ENCODE results near the gene SH2D4B. TPM values are rescaled to one million over a fixed set of nuclear protein-coding genes. Genes with fewer than 3 reads are reported as not detected.

Gene SH2D4B
- total RNA-seq, 1 experiment from 2014 or later = not detected

- ChIA-PET CTCF (no interaction called here), POLR2A (ENCODE audit: unreplicated experiment) (no interaction called here)
- Histone ChIP-seq H3K4me3 (ENCODE audit: low read length) (no peak overlapping the region), H3K27ac (ENCODE audit: low read length) (no peak overlapping the region), H3K9ac (ENCODE audit: low read length) (no peak overlapping the region), H3K79me2 (ENCODE audit: low read length) (no peaks in the 10 kb centered on the region), H3K9me3 (ENCODE audit: low read length) (no peaks in the 10 kb centered on the region), H3K36me3 (ENCODE audit: low read depth, low read length) (no peaks in the 10 kb centered on the region), H4K20me1 (ENCODE audit: low read length) (no peaks in the 10 kb centered on the region), H2AFZ (ENCODE audit: low read length) (no peak overlapping the region), H3K4me2 (ENCODE audit: low read length) (no peak overlapping the region), H3K9me2 (replicated peaks; ENCODE audit: low read length) (no peaks in the 10 kb centered on the region), H3F3A (ENCODE audit: low read length, unreplicated experiment) (no peaks in the 10 kb centered on the region), H3K27me3 (ENCODE audit: low read length) (no peaks in the 10 kb centered on the region), H3K4me1 (ENCODE audit: insufficient read depth, low read length) (no peaks in the 10 kb centered on the region)
- ATAC-seq = no peak
- TF ChIP-seq EZH2 (IDR thresholded peaks at IDR 0.05; ENCODE audit: low read length, unreplicated experiment) (no peak), EZH2phosphoT487 (IDR thresholded peaks at IDR 0.05; ENCODE audit: borderline replicate concordance, low read length) (no peak), CTCF (conservative IDR thresholded peaks at IDR 0.05; ENCODE audit: low read depth, low read length) (no peak)
- no peak for DNase-seq
- intact Hi-C loops (cut with micrococcal nuclease) = no loop called here
- BruUV-seq (replicated peaks) = no TSS peak
Observed at GRCh38 chr10:80671847-80672246, 134.1 kb downstream of the SH2D4B start.

- Histone ChIP-seq H3F3A (ENCODE audit: low read length, unreplicated experiment) (no peaks in the 10 kb centered on the region), H2AFZ (ENCODE audit: low read length) (no peak overlapping the region), H4K20me1 (ENCODE audit: low read length) (no peaks in the 10 kb centered on the region), H3K4me3 (ENCODE audit: low read length) (no peak overlapping the region), H3K27ac (ENCODE audit: low read length) (no peak overlapping the region), H3K9ac (ENCODE audit: low read length) (no peak overlapping the region), H3K4me2 (ENCODE audit: low read length) (no peak overlapping the region), H3K36me3 (ENCODE audit: low read depth, low read length) (no peaks in the 10 kb centered on the region), H3K79me2 (ENCODE audit: low read length) (no peaks in the 10 kb centered on the region), H3K9me2 (replicated peaks; ENCODE audit: low read length) (no peaks in the 10 kb centered on the region), H3K9me3 (ENCODE audit: low read length) (no peaks in the 10 kb centered on the region), H3K4me1 (ENCODE audit: insufficient read depth, low read length) (no peaks in the 10 kb centered on the region), H3K27me3 (ENCODE audit: low read length) (no peaks in the 10 kb centered on the region)
- POLR2A ChIA-PET (ENCODE audit: unreplicated experiment) = no interaction called here
- ATAC-seq (no peak), DNase-seq (no peak)
- no TSS peak for BruUV-seq (replicated peaks)
- TF ChIP-seq EZH2 (IDR thresholded peaks at IDR 0.05; ENCODE audit: low read length, unreplicated experiment) = no peak
- no peak for TF ChIP-seq EZH2phosphoT487 (IDR thresholded peaks at IDR 0.05; ENCODE audit: borderline replicate concordance, low read length)
- intact Hi-C loops (cut with micrococcal nuclease) = no loop called here
- CTCF ChIA-PET = no interaction called here
Observed at GRCh38 chr10:80672613-80673012, 134.9 kb downstream of the SH2D4B start.

GRCh38 chr10:80674809-80675208 lies 137.1 kb downstream of the SH2D4B start:
- H4K20me1 ChIP-seq (ENCODE audit: low read length) = no peaks in the 10 kb centered on the region
- ChIA-PET CTCF (no interaction called here), POLR2A (ENCODE audit: unreplicated experiment) (no interaction called here)
- DNase-seq (no peak), ATAC-seq (no peak)
- no peaks in the 10 kb centered on the region for H3K27me3 ChIP-seq (ENCODE audit: low read length)
- no peaks in the 10 kb centered on the region for H3K9me3 ChIP-seq (ENCODE audit: low read length)
- H3K36me3 ChIP-seq (ENCODE audit: low read depth, low read length) = no peaks in the 10 kb centered on the region
- no peak overlapping the region for H2AFZ ChIP-seq (ENCODE audit: low read length)
- no peaks in the 10 kb centered on the region for H3F3A ChIP-seq (ENCODE audit: low read length, unreplicated experiment)
- H3K9me2 ChIP-seq (replicated peaks; ENCODE audit: low read length) = no peaks in the 10 kb centered on the region
- no peak overlapping the region for H3K4me2 ChIP-seq (ENCODE audit: low read length)
- H3K9ac ChIP-seq (ENCODE audit: low read length) = no peak overlapping the region
- intact Hi-C loops (cut with micrococcal nuclease) = no loop called here
- H3K79me2 ChIP-seq (ENCODE audit: low read length) = no peaks in the 10 kb centered on the region
- no peaks in the 10 kb centered on the region for H3K4me1 ChIP-seq (ENCODE audit: insufficient read depth, low read length)
- no peak overlapping the region for H3K27ac ChIP-seq (ENCODE audit: low read length)
- BruUV-seq (replicated peaks) = no TSS peak
- TF ChIP-seq CTCF (conservative IDR thresholded peaks at IDR 0.05; ENCODE audit: low read depth, low read length) (no peak), EZH2 (IDR thresholded peaks at IDR 0.05; ENCODE audit: low read length, unreplicated experiment) (no peak), EZH2phosphoT487 (IDR thresholded peaks at IDR 0.05; ENCODE audit: borderline replicate concordance, low read length) (no peak)
- H3K4me3 ChIP-seq (ENCODE audit: low read length) = no peak overlapping the region

All from PC-3 (cell line).